HCT116 (cell line): ENCODE data around the gene RAMAC. TPM values are rescaled to one million over a fixed set of nuclear protein-coding genes. Genes with fewer than 3 reads are reported as not detected.

Source experiments
- ATAC-seq: fragments of 200-7000 bp; cut with Tn5 transposase; 2 replicates; pipeline ENCODE4 v1.9.1; 2020; ENCODE audit warnings: mild to moderate bottlenecking, moderate library complexity
- BruUV-seq: library from RNA; stranded (reverse); fragments of 400-500 nt; replicated peaks from 2 replicates; lab custom pipeline; 2021; lab: Mats Ljungman, UMichigan
- CTCF ChIA-PET: fragments of 300-600 bp; sonication (Branson Sonifier 250); formaldehyde crosslinking; loops from one replicate; lab custom pipeline; 2021; ENCODE audit warnings: antibody characterized with exemption; lab: Charles Lee
- POLR2A ChIA-PET: fragments of 300-600, 350-600 bp; sonication (Branson Sonifier 250); formaldehyde crosslinking; loops from one replicate; lab custom pipeline; 2021; ENCODE audit warnings: antibody characterized with exemption; lab: Charles Lee
- RAD21 ChIA-PET, 2 experiments: fragments of 300-600 bp; sonication (Branson Sonifier 250); formaldehyde crosslinking; loops; one replicate each; lab custom pipeline; 2023; ENCODE audit warnings: low total read pairs in 2 of 2; ENCODE audit not compliant: uncharacterized antibody in 2 of 2, unreplicated experiment in 2 of 2, low non-redundant PET in 1 of 2; lab: Charles Lee
- DNase-seq: peaks from one replicate; pipeline ENCODE4 v3.0.0-alpha.2; 2010; ENCODE audit warnings: low read depth, low spot score
- H2AFZ ChIP-seq: fragments of 200-600 bp; shearing (Covaris generic), sonication (generic); 2 replicates; pipeline ENCODE4 v1.6.1; 2017; ENCODE audit warnings: low read depth, mixed run types, mixed read lengths, antibody characterized with exemption, low read length; ENCODE audit not compliant: poor library complexity, severe bottlenecking
- H3K27ac ChIP-seq: 2 replicates; pipeline ENCODE4 v1.5.1; 2012; ENCODE audit warnings: low read depth, low read length
- H3K27me3 ChIP-seq: fragments of 200-600 bp; sonication (generic); 2 replicates; pipeline ENCODE4 v1.6.1; 2016; ENCODE audit warnings: mixed run types, low read length, mixed read lengths; ENCODE audit not compliant: insufficient read depth
- H3K36me3 ChIP-seq, 2 experiments: fragments of 200-500 bp in 1 of 2; fragments of 200-600 bp in 1 of 2; sonication (Bioruptor generic) in 1 of 2; sonication (generic) in 1 of 2; 2 replicates each; pipeline versions ENCODE4 v1.5.1 to v1.6.1; 2014 to 2016; ENCODE audit warnings: low read length in 2 of 2, inconsistent platforms in 1 of 2, mixed read lengths in 1 of 2, mixed run types in 1 of 2; ENCODE audit not compliant: insufficient read depth in 2 of 2, control insufficient read depth in 1 of 2
- H3K4me1 ChIP-seq, 2 experiments: fragments of 200-600 bp in 1 of 2; sonication (generic) in 1 of 2; 2 replicates each; pipeline versions ENCODE4 v1.5.1 to v1.6.1; 2012 to 2017; ENCODE audit warnings: low read length in 2 of 2, inconsistent platforms in 1 of 2, mild to moderate bottlenecking in 1 of 2, mixed read lengths in 1 of 2, mixed run types in 1 of 2, moderate library complexity in 1 of 2; ENCODE audit not compliant: insufficient read depth in 2 of 2, control insufficient read depth in 1 of 2
- H3K4me2 ChIP-seq: fragments of 200-600 bp; sonication (generic); 2 replicates; pipeline ENCODE4 v1.6.1; 2017; ENCODE audit warnings: mixed run types, low read length, mixed read lengths
- H3K4me3 ChIP-seq, 2 experiments: fragments of 200-600 bp in 1 of 2; sonication (generic) in 1 of 2; replicated peaks in 1 of 2; 2 replicates each; pipeline ENCODE4 v1.5.1; 2011 to 2016; ENCODE audit warnings: low read length in 2 of 2, control low read depth in 1 of 2, low read depth in 1 of 2, mild to moderate bottlenecking in 1 of 2, mixed read lengths in 1 of 2, mixed run types in 1 of 2
- H3K79me2 ChIP-seq: fragments of 200-600 bp; sonication (generic); 2 replicates; pipeline ENCODE4 v1.6.1; 2017; ENCODE audit warnings: mild to moderate bottlenecking, mixed run types, low read length, moderate library complexity, mixed read lengths; ENCODE audit not compliant: insufficient read depth
- H3K9ac ChIP-seq: fragments of 200-600 bp; sonication (generic); 2 replicates; pipeline ENCODE4 v1.6.1; 2016; ENCODE audit warnings: low read length, mixed read lengths
- H3K9me2 ChIP-seq: fragments of 200-600 bp; sonication (generic), shearing (Covaris generic); 2 replicates; pipeline ENCODE4 v1.6.1; 2017; ENCODE audit warnings: mixed run types, mild to moderate bottlenecking, moderate library complexity; ENCODE audit not compliant: insufficient read depth
- H3K9me3 ChIP-seq, 2 experiments: fragments of 200-500 bp in 1 of 2; fragments of 200-600 bp in 1 of 2; sonication (Bioruptor generic) in 1 of 2; sonication (generic) in 1 of 2; 2 replicates each; pipeline ENCODE4 v1.6.1; 2014 to 2017; ENCODE audit warnings: low read length in 2 of 2, mixed read lengths in 2 of 2, inconsistent platforms in 1 of 2, low read depth in 1 of 2, mild to moderate bottlenecking in 1 of 2, mixed run types in 1 of 2, moderate library complexity in 1 of 2; ENCODE audit not compliant: control insufficient read depth in 1 of 2, insufficient read depth in 1 of 2
- H4K20me1 ChIP-seq: fragments of 200-600 bp; sonication (generic), shearing (Covaris generic); 2 replicates; pipeline ENCODE4 v1.6.1; 2017; ENCODE audit warnings: mixed run types, mild to moderate bottlenecking, moderate library complexity; ENCODE audit not compliant: insufficient read depth
- ATF3 ChIP-seq: IDR thresholded peaks from 2 replicates; pipeline ENCODE4 v1.6.1; 2012
- CBX3 ChIP-seq: IDR thresholded peaks from 2 replicates; pipeline ENCODE4 v1.6.1; 2012; ENCODE audit warnings: low read depth
- CEBPB ChIP-seq: IDR thresholded peaks from 2 replicates; pipeline ENCODE4 v1.6.1; 2012; ENCODE audit warnings: low read depth
- EGR1 ChIP-seq: IDR thresholded peaks from 2 replicates; pipeline ENCODE4 v1.6.1; 2012; ENCODE audit warnings: low read depth
- ELF1 ChIP-seq: IDR thresholded peaks from 2 replicates; pipeline ENCODE4 v1.6.1; 2012; ENCODE audit warnings: low read depth, borderline replicate concordance
- EZH2 ChIP-seq: fragments of 200-600 bp; sonication (generic); IDR thresholded peaks from 2 replicates; pipeline ENCODE4 v1.6.1; 2017; ENCODE audit warnings: antibody characterized with exemption, mixed run types
- EZH2phosphoT487 ChIP-seq: fragments of 200-600 bp; IDR thresholded peaks from 2 replicates; pipeline ENCODE4 v1.6.1; 2018; ENCODE audit warnings: antibody characterized with exemption, borderline replicate concordance
- FOSL1 ChIP-seq: IDR thresholded peaks from 2 replicates; pipeline ENCODE4 v1.6.1; 2012; ENCODE audit warnings: low read depth
- JUND ChIP-seq: IDR thresholded peaks from 2 replicates; pipeline ENCODE4 v1.6.1; 2012
- MAX ChIP-seq: IDR thresholded peaks from 2 replicates; pipeline ENCODE4 v1.6.1; 2012
- POLR2A ChIP-seq: IDR thresholded peaks from 2 replicates; pipeline ENCODE4 v1.7.0; 2011; ENCODE audit warnings: borderline replicate concordance; ENCODE audit not compliant: insufficient read depth, insufficient read length; ENCODE audit errors: extremely low read depth
- POLR2AphosphoS5 ChIP-seq: IDR thresholded peaks from 2 replicates; pipeline ENCODE4 v1.6.1; 2011; ENCODE audit warnings: mild to moderate bottlenecking, low read depth, low read length, moderate library complexity
- RAD21 ChIP-seq: IDR thresholded peaks from 2 replicates; pipeline ENCODE4 v1.6.1; 2012; ENCODE audit warnings: low read depth, mild to moderate bottlenecking
- SP1 ChIP-seq: IDR thresholded peaks from 2 replicates; pipeline ENCODE4 v1.6.1; 2012; ENCODE audit warnings: low read depth
- SRF ChIP-seq: IDR thresholded peaks from 2 replicates; pipeline ENCODE4 v1.6.1; 2012; ENCODE audit warnings: low read depth
- YY1 ChIP-seq: IDR thresholded peaks from 2 replicates; pipeline ENCODE4 v1.6.1; 2011; ENCODE audit warnings: low read length, low read depth, moderate library complexity, mild to moderate bottlenecking; ENCODE audit not compliant: insufficient replicate concordance; ENCODE audit errors: extremely low read depth
- ZBTB33 ChIP-seq: IDR thresholded peaks from 2 replicates; pipeline ENCODE4 v1.6.1; 2011; ENCODE audit warnings: mild to moderate bottlenecking, low read length, moderate library complexity; ENCODE audit not compliant: insufficient replicate concordance; ENCODE audit errors: extremely low read depth
- ZFX ChIP-seq: fragments of 450-650 bp; IDR thresholded peaks from 2 replicates; pipeline ENCODE4 v1.6.1; 2017
- ZNF274 ChIP-seq: fragments of 200-500 bp; sonication (Bioruptor generic); IDR thresholded peaks from 2 replicates; pipeline ENCODE4 v1.6.1; 2014; ENCODE audit warnings: mild to moderate bottlenecking, low read depth, low read length, inconsistent platforms
- intact Hi-C: fragments of 100-400 bp; cut with micrococcal nuclease; formaldehyde crosslinking; loops from 2 replicates; pipeline ENCODE4 v1.10.0; 2022
- total RNA-seq: library from RNA; stranded (reverse); gene quantifications from one replicate; pipeline ENCODE4 v1.2.1, GENCODE V29; 2021; ENCODE audit not compliant: unreplicated experiment

The RAMAC gene
- total RNA-seq, 1 experiment from 2014 or later, result 16.5 TPM

GRCh38 chr15:82970696-82971095 lies 15.3 kb upstream of the RAMAC start:
- intact Hi-C loops, result no loop called here
- H2AFZ ChIP-seq, result no peak overlapping the region
- H3K4me2 ChIP-seq, result no peak overlapping the region
- ATAC-seq (no peak), DNase-seq (no peak)
- H3K79me2 ChIP-seq, result no peaks in the 10 kb centered on the region
- H3K4me3 ChIP-seq, result no peak overlapping the region
- no peaks in the 10 kb centered on the region for H3K9me3 ChIP-seq
- no TSS peak for BruUV-seq
- RAD21 ChIA-PET, result no interaction called here
- CTCF ChIA-PET, result no interaction called here
- POLR2A ChIA-PET, result no interaction called here
- H4K20me1 ChIP-seq, result no peaks in the 10 kb centered on the region
- no peaks in the 10 kb centered on the region for H3K36me3 ChIP-seq
- no peak for TF ChIP-seq EGR1
- no peak for TF ChIP-seq JUND
- TF ChIP-seq POLR2A, result no peak
- TF ChIP-seq EZH2phosphoT487, result no peak
- TF ChIP-seq MAX, result no peak
- TF ChIP-seq ELF1, result no peak
- no peak for TF ChIP-seq POLR2AphosphoS5
- no peak for TF ChIP-seq SP1
- no peaks in the 10 kb centered on the region for H3K9me2 ChIP-seq
- 0 out of 2 replicates have a peak, but pooled peaks cover 4% of the 10 kb centered on the region for H3K27me3 ChIP-seq
- no peak overlapping the region for H3K9ac ChIP-seq
- H3K4me1 ChIP-seq, result no peaks in the 10 kb centered on the region
- no peak overlapping the region for H3K27ac ChIP-seq

- no peaks in the 10 kb centered on the region for H3K4me1 ChIP-seq
- H3K36me3 ChIP-seq, result no peaks in the 10 kb centered on the region
- H3K9me3 ChIP-seq, result no peaks in the 10 kb centered on the region
- no peaks in the 10 kb centered on the region for H3K79me2 ChIP-seq
- DNase-seq, result no peak
- no peak overlapping the region for H2AFZ ChIP-seq
- TF ChIP-seq SRF (no peak), EZH2 (no peak), RAD21 (no peak), POLR2A (no peak), CEBPB (no peak), MAX (no peak), EZH2phosphoT487 (no peak), CBX3 (no peak), SP1 (no peak), EGR1 (no peak), FOSL1 (no peak), JUND (no peak), ZNF274 (no peak), YY1 (no peak), ATF3 (no peak), POLR2AphosphoS5 (no peak), ZFX (no peak), ZBTB33 (no peak)
- H3K27ac ChIP-seq, result no peak overlapping the region
- H3K27me3 ChIP-seq, result 0 out of 2 replicates have a peak, but pooled peaks cover 4% of the 10 kb centered on the region
- ChIA-PET CTCF (no interaction called here), POLR2A (no interaction called here), RAD21 (no interaction called here)
- no peaks in the 10 kb centered on the region for H4K20me1 ChIP-seq
- H3K4me3 ChIP-seq, result no peak overlapping the region
- no peak for ATAC-seq
- H3K9me2 ChIP-seq, result no peaks in the 10 kb centered on the region
- intact Hi-C loops, result no loop called here
- H3K9ac ChIP-seq, result no peak overlapping the region
- H3K4me2 ChIP-seq, result no peak overlapping the region
- BruUV-seq, result no TSS peak
These were observed 14.6 kb upstream of the RAMAC start for GRCh38 chr15:82971218-82971984.
